ENCODE results near the gene ATP6V0A4. TPM values are rescaled to one million over a fixed set of nuclear protein-coding genes. Genes with fewer than 3 reads are reported as not detected.
A peak's percentile ranks its signal among the peaks of the same experiment; 100 is the strongest.

Gene ATP6V0A4
- total RNA-seq (2014; rRNA removed; shearing (Covaris generic); ENCODE audit: low replicate concordance), result not detected in 2 replicates

- Histone ChIP-seq H3K9me3 (ENCODE audit: low read length) (no peaks in the 10 kb centered on the region), H4K20me1 (ENCODE audit: insufficient read depth, low read depth, low read length) (no peaks in the 10 kb centered on the region), H3K9me2 (replicated peaks; ENCODE audit: insufficient read depth, low read length) (no peaks in the 10 kb centered on the region), H3K79me2 (ENCODE audit: low read length) (no peaks in the 10 kb centered on the region), H3K4me3 (ENCODE audit: low read length) (no peak within 1 kb of the TSS), H3K27me3 (ENCODE audit: low read length) (no peaks in the 10 kb centered on the region), H3K36me3 (ENCODE audit: insufficient read depth, low read length) (no peaks in the 10 kb centered on the region), H3K4me1 (ENCODE audit: low read length) (no peaks in the 10 kb centered on the region), H2AFZ (ENCODE audit: low read length) (no peak within 1 kb of the TSS), H3K4me2 (ENCODE audit: low read depth, low read length, poor library complexity, severe bottlenecking) (no peak within 1 kb of the TSS), H3K9ac (ENCODE audit: low read length) (no peak within 1 kb of the TSS), H3K27ac (ENCODE audit: low read length) (no peak within 1 kb of the TSS)
- DNase-seq, result no peak
Measured at GRCh38 chr7:138797715-138798320, at the start of gene ATP6V0A4, which contains the start of gene TMEM213. ATP6V0A4 (minus strand) TSS chr7:138798196; CDS start chr7:138771247, 26,949 bp downstream. TMEM213 (plus strand) TSS chr7:138797994; CDS start chr7:138798105, 111 bp downstream.

DNA sequence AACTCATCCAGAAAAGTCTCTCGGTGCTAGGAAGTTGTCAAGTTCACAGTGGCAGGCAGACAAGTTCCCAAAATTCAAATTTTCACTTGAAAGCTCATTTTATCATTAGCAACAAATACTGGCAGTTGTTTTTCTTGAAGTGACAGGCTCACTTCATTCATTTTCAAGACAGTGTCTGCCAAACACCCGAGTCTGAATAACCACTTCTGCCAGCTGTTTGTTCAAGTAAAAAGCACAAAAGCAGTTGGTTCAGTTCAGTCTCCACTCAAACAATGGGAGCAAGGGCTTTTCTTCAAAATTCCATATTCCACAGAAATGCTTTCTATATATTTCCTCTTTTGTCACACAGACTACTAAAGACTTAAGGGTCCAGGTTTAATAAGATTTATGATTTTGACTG lies 47.7 kb upstream of the ATP6V0A4 start:
- Histone ChIP-seq H3K79me2 (ENCODE audit: low read length) (no peaks in the 10 kb centered on the region), H3K9me3 (ENCODE audit: low read length) (no peaks in the 10 kb centered on the region), H4K20me1 (ENCODE audit: insufficient read depth, low read depth, low read length) (no peaks in the 10 kb centered on the region), H2AFZ (ENCODE audit: low read length) (no peak overlapping the region), H3K4me3 (ENCODE audit: low read length) (no peak overlapping the region), H3K4me2 (ENCODE audit: low read depth, low read length, poor library complexity, severe bottlenecking) (no peak overlapping the region), H3K27me3 (ENCODE audit: low read length) (no peaks in the 10 kb centered on the region; the same call in 1 of the 2 replicates), H3K27ac (ENCODE audit: low read length) (no peak overlapping the region), H3K9ac (ENCODE audit: low read length) (no peak overlapping the region), H3K36me3 (ENCODE audit: insufficient read depth, low read length) (no peaks in the 10 kb centered on the region), H3K4me1 (ENCODE audit: low read length) (no peaks in the 10 kb centered on the region), H3K9me2 (replicated peaks; ENCODE audit: insufficient read depth, low read length) (no peaks in the 10 kb centered on the region)
- DNase-seq, result no peak

DNA sequence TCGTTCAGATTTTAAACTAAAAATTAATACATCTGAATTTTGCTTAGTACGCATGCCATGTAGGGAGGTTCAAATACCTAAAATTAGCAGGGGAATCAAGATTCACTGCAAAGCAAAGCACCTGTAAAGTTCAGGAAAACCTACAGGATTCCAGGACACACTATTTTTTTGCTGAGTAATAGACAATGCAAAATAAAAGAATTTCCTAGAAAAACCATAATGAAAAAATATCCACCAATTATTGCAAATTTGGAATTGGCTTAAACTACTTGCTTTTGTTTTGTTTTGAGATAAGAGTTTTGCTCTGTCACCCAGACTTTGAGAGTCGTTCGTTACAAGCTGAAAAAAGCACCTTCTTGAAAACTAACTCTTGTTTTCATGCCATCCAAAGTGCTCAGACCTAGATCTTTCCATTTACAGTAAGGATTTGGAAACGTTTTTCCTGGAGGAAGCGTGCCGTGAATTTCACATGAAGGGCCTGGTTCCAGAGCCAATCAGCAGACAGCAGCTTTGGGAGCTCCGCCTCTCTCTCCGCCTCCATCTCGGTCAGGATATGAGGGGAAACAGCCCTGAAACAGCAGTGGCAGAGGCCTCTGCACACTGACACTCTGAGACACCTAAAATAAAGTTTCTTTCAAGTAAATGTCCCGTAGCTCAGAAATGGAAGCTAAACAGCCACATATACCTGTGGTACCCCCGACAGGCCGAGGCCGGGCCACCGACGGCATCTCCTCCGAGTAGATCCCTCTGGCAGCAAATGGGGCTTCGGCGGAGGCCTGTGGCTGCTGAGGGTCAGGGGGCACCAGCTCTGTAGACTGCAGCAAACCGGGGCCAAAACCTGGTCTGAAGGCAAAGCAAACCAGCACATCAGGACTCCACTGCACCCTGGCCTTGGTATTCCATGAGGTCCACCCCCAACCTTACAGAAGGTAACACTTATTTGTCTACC lies 45.9 kb upstream of the ATP6V0A4 start:
- peak; percentile 47 for DNase-seq
- H3K27ac ChIP-seq (ENCODE audit: low read length), result no peak overlapping the region
- no peaks in the 10 kb centered on the region for H3K9me2 ChIP-seq (replicated peaks; ENCODE audit: insufficient read depth, low read length)
- H3K9me3 ChIP-seq (ENCODE audit: low read length), result no peaks in the 10 kb centered on the region
- no peak overlapping the region for H3K9ac ChIP-seq (ENCODE audit: low read length)
- no peak overlapping the region for H3K4me3 ChIP-seq (ENCODE audit: low read length)
- H3K4me2 ChIP-seq (ENCODE audit: low read depth, low read length, poor library complexity, severe bottlenecking), result no peak overlapping the region
- no peaks in the 10 kb centered on the region for H4K20me1 ChIP-seq (ENCODE audit: insufficient read depth, low read depth, low read length)
- H3K79me2 ChIP-seq (ENCODE audit: low read length), result no peaks in the 10 kb centered on the region
- no peak overlapping the region for H2AFZ ChIP-seq (ENCODE audit: low read length)
- no peaks in the 10 kb centered on the region for H3K4me1 ChIP-seq (ENCODE audit: low read length)
- H3K27me3 ChIP-seq (ENCODE audit: low read length), result no peaks in the 10 kb centered on the region; the same call in 1 of the 2 replicates
- no peaks in the 10 kb centered on the region for H3K36me3 ChIP-seq (ENCODE audit: insufficient read depth, low read length)

DNA sequence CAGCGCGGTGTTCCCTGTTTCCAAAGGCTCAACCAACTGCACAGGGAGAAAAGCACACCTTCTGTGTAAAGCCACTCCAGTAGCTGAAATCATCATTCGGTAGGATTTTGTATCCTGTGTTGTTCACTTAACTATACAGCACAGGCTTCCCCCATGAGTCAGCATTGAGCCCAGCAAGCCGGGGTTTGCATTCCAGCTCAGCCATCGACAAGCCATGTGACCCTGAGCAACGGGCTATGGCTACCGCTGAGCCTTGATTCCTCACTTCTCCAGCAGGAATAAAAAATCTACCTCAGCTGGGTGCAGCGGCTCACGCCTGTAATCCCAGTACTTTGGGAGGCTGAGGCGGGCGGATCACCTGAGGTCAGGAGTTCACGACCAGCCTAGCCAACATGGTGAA lies 44.1 kb upstream of the ATP6V0A4 start:
- no peaks in the 10 kb centered on the region for H3K9me3 ChIP-seq (ENCODE audit: low read length)
- no peak for DNase-seq
- H2AFZ ChIP-seq (ENCODE audit: low read length), result no peak overlapping the region
- H3K36me3 ChIP-seq (ENCODE audit: insufficient read depth, low read length), result no peaks in the 10 kb centered on the region
- H3K9ac ChIP-seq (ENCODE audit: low read length), result no peak overlapping the region
- no peaks in the 10 kb centered on the region for H3K4me1 ChIP-seq (ENCODE audit: low read length)
- H3K9me2 ChIP-seq (replicated peaks; ENCODE audit: insufficient read depth, low read length), result no peaks in the 10 kb centered on the region
- no peaks in the 10 kb centered on the region for H3K79me2 ChIP-seq (ENCODE audit: low read length)
- H3K27me3 ChIP-seq (ENCODE audit: low read length), result no peaks in the 10 kb centered on the region; the same call in 1 of the 2 replicates
- no peaks in the 10 kb centered on the region for H4K20me1 ChIP-seq (ENCODE audit: insufficient read depth, low read depth, low read length)
- no peak overlapping the region for H3K4me2 ChIP-seq (ENCODE audit: low read depth, low read length, poor library complexity, severe bottlenecking)
- H3K27ac ChIP-seq (ENCODE audit: low read length), result no peak overlapping the region
- H3K4me3 ChIP-seq (ENCODE audit: low read length), result no peak overlapping the region

GRCh38 chr7:138838166-138838565 lies 40.2 kb upstream of the ATP6V0A4 start:
- no peak overlapping the region for H2AFZ ChIP-seq (ENCODE audit: low read length)
- H3K4me2 ChIP-seq (ENCODE audit: low read depth, low read length, poor library complexity, severe bottlenecking), result no peak overlapping the region
- H3K9ac ChIP-seq (ENCODE audit: low read length), result no peak overlapping the region
- no peaks in the 10 kb centered on the region for H3K4me1 ChIP-seq (ENCODE audit: low read length)
- H3K4me3 ChIP-seq (ENCODE audit: low read length), result no peak overlapping the region
- no peaks in the 10 kb centered on the region; the same call in 1 of the 2 replicates for H3K27me3 ChIP-seq (ENCODE audit: low read length)
- no peak overlapping the region for H3K27ac ChIP-seq (ENCODE audit: low read length)
- no peaks in the 10 kb centered on the region for H4K20me1 ChIP-seq (ENCODE audit: insufficient read depth, low read depth, low read length)
- no peaks in the 10 kb centered on the region for H3K9me2 ChIP-seq (replicated peaks; ENCODE audit: insufficient read depth, low read length)
- DNase-seq, result no peak
- H3K9me3 ChIP-seq (ENCODE audit: low read length), result no peaks in the 10 kb centered on the region
- no peaks in the 10 kb centered on the region for H3K79me2 ChIP-seq (ENCODE audit: low read length)
- H3K36me3 ChIP-seq (ENCODE audit: insufficient read depth, low read length), result no peaks in the 10 kb centered on the region

DNA sequence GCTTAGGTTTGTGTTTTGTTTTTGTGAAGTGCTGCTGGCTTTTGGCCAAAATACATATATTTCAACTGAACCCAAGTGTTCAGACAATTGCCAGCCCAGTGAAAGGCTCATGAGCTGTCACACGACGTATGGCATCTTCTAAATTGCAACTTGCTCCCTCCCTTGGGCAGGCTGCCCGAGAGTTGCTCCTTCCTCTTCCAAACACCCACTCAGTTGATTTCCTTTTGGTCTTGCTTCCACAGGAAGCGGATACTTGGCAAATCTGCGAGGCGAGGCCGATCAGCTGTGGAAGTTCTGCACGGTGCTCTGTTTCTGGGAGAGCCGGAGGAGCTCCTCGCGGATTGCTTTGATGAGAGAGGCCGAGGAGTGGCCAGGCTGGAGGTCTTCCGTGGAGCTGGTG lies 39.6 kb upstream of the ATP6V0A4 start:
- no peaks in the 10 kb centered on the region for H3K36me3 ChIP-seq (ENCODE audit: insufficient read depth, low read length)
- no peak overlapping the region for H3K4me2 ChIP-seq (ENCODE audit: low read depth, low read length, poor library complexity, severe bottlenecking)
- no peak overlapping the region for H3K9ac ChIP-seq (ENCODE audit: low read length)
- H3K79me2 ChIP-seq (ENCODE audit: low read length), result no peaks in the 10 kb centered on the region
- no peaks in the 10 kb centered on the region for H3K9me3 ChIP-seq (ENCODE audit: low read length)
- H3K27ac ChIP-seq (ENCODE audit: low read length), result no peak overlapping the region
- no peaks in the 10 kb centered on the region for H3K4me1 ChIP-seq (ENCODE audit: low read length)
- no peaks in the 10 kb centered on the region for H3K27me3 ChIP-seq (ENCODE audit: low read length)
- no peak overlapping the region for H3K4me3 ChIP-seq (ENCODE audit: low read length)
- H2AFZ ChIP-seq (ENCODE audit: low read length), result no peak overlapping the region
- H3K9me2 ChIP-seq (replicated peaks; ENCODE audit: insufficient read depth, low read length), result no peaks in the 10 kb centered on the region
- no peaks in the 10 kb centered on the region for H4K20me1 ChIP-seq (ENCODE audit: insufficient read depth, low read depth, low read length)
- DNase-seq, result no peak

DNA sequence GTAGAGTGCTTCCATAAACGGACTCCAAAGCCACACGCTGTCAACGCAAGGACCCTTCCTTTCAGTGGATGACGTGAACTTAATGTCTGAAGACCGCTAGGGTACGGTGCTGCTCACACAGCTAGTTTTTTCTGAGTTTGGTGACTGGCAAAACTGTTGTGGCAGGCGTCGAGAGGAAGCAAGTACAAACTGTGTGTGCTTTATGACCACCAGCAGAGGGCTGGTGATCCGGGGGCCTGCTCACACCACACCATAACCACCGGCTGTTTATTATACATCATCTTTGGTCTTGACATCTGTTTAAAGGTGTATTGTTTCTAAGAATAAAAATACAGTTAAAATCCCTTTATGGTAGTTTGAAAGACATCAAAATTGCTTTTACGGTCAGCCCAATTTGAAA lies 37.1 kb upstream of the ATP6V0A4 start:
- Histone ChIP-seq H3K9me3 (ENCODE audit: low read length) (no peaks in the 10 kb centered on the region), H3K4me3 (ENCODE audit: low read length) (no peak overlapping the region), H3K36me3 (ENCODE audit: insufficient read depth, low read length) (no peaks in the 10 kb centered on the region), H3K4me1 (ENCODE audit: low read length) (no peaks in the 10 kb centered on the region), H3K27ac (ENCODE audit: low read length) (no peak overlapping the region), H3K27me3 (ENCODE audit: low read length) (no peaks in the 10 kb centered on the region), H2AFZ (ENCODE audit: low read length) (no peak overlapping the region), H3K9ac (ENCODE audit: low read length) (no peak overlapping the region), H3K4me2 (ENCODE audit: low read depth, low read length, poor library complexity, severe bottlenecking) (no peak overlapping the region), H3K79me2 (ENCODE audit: low read length) (no peaks in the 10 kb centered on the region), H3K9me2 (replicated peaks; ENCODE audit: insufficient read depth, low read length) (no peaks in the 10 kb centered on the region), H4K20me1 (ENCODE audit: insufficient read depth, low read depth, low read length) (no peaks in the 10 kb centered on the region)
- no peak for DNase-seq

- no peak for DNase-seq
- no peaks in the 10 kb centered on the region for H3K27me3 ChIP-seq (ENCODE audit: low read length)
- no peak overlapping the region for H3K27ac ChIP-seq (ENCODE audit: low read length)
- no peaks in the 10 kb centered on the region for H3K36me3 ChIP-seq (ENCODE audit: insufficient read depth, low read length)
- no peak overlapping the region for H2AFZ ChIP-seq (ENCODE audit: low read length)
- H3K9ac ChIP-seq (ENCODE audit: low read length), result no peak overlapping the region
- no peaks in the 10 kb centered on the region for H4K20me1 ChIP-seq (ENCODE audit: insufficient read depth, low read depth, low read length)
- no peak overlapping the region for H3K4me3 ChIP-seq (ENCODE audit: low read length)
- no peaks in the 10 kb centered on the region for H3K9me3 ChIP-seq (ENCODE audit: low read length)
- no peaks in the 10 kb centered on the region for H3K9me2 ChIP-seq (replicated peaks; ENCODE audit: insufficient read depth, low read length)
- H3K4me2 ChIP-seq (ENCODE audit: low read depth, low read length, poor library complexity, severe bottlenecking), result no peak overlapping the region
- no peaks in the 10 kb centered on the region for H3K79me2 ChIP-seq (ENCODE audit: low read length)
- H3K4me1 ChIP-seq (ENCODE audit: low read length), result no peaks in the 10 kb centered on the region
Measured at GRCh38 chr7:138834583-138834982, 36.6 kb upstream of the ATP6V0A4 start.
